Measurements from ENCODE around the gene STK33.

Gene STK33

DNA sequence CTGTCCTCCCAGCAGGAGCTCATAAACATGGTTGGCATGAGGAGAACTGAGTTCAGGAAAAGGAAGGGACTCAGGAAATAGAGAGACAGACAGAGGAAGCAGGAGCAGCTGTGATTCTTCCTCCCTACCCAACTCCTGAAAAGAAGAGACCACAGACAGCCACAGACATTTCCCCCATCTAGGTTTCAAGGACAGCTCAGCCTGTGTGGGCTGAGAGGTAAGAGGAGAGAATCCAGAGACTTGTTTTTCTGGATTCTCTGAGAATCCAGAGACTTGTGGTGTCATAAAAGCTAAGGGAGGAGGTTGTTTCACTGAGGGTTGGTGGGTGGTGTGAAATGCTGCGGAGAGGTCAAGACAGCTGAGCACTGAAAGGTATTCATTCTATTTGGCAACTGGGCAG lies 19.0 kb upstream of the STK33 start:
- no peaks in the 10 kb centered on the region for H3K4me1 ChIP-seq (ENCODE audit: control insufficient read depth, insufficient read depth, low read length)
- H3K36me3 ChIP-seq (ENCODE audit: control insufficient read depth in 2 of 2, insufficient read depth in 1 of 2, low read length in 2 of 2) = peaks cover 0 to 25% of the 10 kb centered on the region in 2 experiments; a peak in 1 of 3 replicates
- H3K4me3 ChIP-seq (ENCODE audit: low read depth, low read length) = no peak overlapping the region
- CTCF ChIA-PET = interaction anchor here (0.6 to 1.5 kb wide), 4 partner anchors 8 to 349 kb away, joined by 3 read pairs; partner anchors contain the start of gene LMO1
- H3K9me3 ChIP-seq (ENCODE audit: control insufficient read depth, insufficient read depth, low read depth, low read length) = no peaks in the 10 kb centered on the region
- POLR2A ChIA-PET = interaction anchor here (1.2 kb wide), 1 partner anchor 19 kb away, joined by 3 read pairs; the partner anchor contains the start of gene STK33
- no peak for TF ChIP-seq ZNF341 (tag by site-specific recombination; IDR thresholded peaks at IDR 0.05; ENCODE audit: low read depth)
- H3K27ac ChIP-seq (ENCODE audit: extremely low read depth, low read depth, low read length) = no peak overlapping the region

DNA sequence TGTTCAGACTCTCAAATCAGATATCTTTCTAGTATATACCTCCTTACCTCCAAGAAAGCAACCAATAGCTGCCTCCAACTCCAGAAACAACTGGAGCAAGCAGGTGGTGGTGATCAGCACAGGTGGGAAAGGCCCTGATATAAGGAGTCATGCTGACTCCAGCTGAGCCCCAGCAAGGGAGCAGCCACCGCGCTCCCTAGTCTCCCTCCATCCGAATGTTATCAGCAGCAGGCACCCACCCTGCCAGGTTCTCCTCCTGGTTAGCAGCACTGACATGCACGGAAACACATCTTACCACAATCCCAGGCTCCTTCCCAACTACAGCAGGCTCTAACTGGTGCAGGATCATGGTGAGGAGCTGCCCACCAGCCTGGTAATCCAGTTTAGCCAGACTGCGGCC lies 18.5 kb upstream of the STK33 start:
- Histone ChIP-seq H3K4me1 (ENCODE audit: control insufficient read depth, insufficient read depth, low read length) (no peaks in the 10 kb centered on the region), H3K27ac (ENCODE audit: extremely low read depth, low read depth, low read length) (no peak overlapping the region), H3K9me3 (ENCODE audit: control insufficient read depth, insufficient read depth, low read depth, low read length) (no peaks in the 10 kb centered on the region), H3K36me3 (ENCODE audit: control insufficient read depth in 2 of 2, insufficient read depth in 1 of 2, low read length in 2 of 2) (peaks cover 0 to 20% of the 10 kb centered on the region in 2 experiments; a peak in 1 of 3 replicates), H3K4me3 (ENCODE audit: low read depth, low read length) (no peak overlapping the region)
- ChIA-PET POLR2A (interaction anchor here (1.2 kb wide), 1 partner anchor 18 kb away, joined by 3 read pairs; the partner anchor contains the start of gene STK33), CTCF (interaction anchor here (0.5 to 1.4 kb wide), 5 partner anchors 9 to 202 kb away, joined by 3 to 4 read pairs (median 3); no protein-coding TSS in a partner anchor)
- TF ChIP-seq TCF7L2 (IDR thresholded peaks at IDR 0.05; ENCODE audit: borderline replicate concordance, low read depth, low read length) (no peak), ZBTB26 (tag by site-specific recombination; optimal IDR thresholded peaks at IDR 0.05) (no peak), ZIC2 (tag by site-specific recombination; IDR thresholded peaks at IDR 0.05) (peak; percentile 62), ZNF140 (tag by site-specific recombination; IDR thresholded peaks at IDR 0.05) (no peak), KLF10 (tag by site-specific recombination; IDR thresholded peaks at IDR 0.05) (no peak)

- POLR2A ChIA-PET = interaction anchor here (0.7 kb wide), 1 partner anchor 393 kb away, joined by 3 read pairs; the partner anchor contains the start of gene NRIP3
- Histone ChIP-seq H3K4me3 (ENCODE audit: low read depth, low read length) (no peak overlapping the region), H3K9me3 (ENCODE audit: control insufficient read depth, insufficient read depth, low read depth, low read length) (no peaks in the 10 kb centered on the region), H3K36me3 (ENCODE audit: control insufficient read depth in 2 of 2, insufficient read depth in 1 of 2, low read length in 2 of 2) (peaks cover 0 to 2% of the 10 kb centered on the region in 2 experiments; a peak in 1 of 3 replicates), H3K27ac (ENCODE audit: extremely low read depth, low read depth, low read length) (no peak overlapping the region), H3K4me1 (ENCODE audit: control insufficient read depth, insufficient read depth, low read length) (no peaks in the 10 kb centered on the region)
- TF ChIP-seq, protein P1, sequence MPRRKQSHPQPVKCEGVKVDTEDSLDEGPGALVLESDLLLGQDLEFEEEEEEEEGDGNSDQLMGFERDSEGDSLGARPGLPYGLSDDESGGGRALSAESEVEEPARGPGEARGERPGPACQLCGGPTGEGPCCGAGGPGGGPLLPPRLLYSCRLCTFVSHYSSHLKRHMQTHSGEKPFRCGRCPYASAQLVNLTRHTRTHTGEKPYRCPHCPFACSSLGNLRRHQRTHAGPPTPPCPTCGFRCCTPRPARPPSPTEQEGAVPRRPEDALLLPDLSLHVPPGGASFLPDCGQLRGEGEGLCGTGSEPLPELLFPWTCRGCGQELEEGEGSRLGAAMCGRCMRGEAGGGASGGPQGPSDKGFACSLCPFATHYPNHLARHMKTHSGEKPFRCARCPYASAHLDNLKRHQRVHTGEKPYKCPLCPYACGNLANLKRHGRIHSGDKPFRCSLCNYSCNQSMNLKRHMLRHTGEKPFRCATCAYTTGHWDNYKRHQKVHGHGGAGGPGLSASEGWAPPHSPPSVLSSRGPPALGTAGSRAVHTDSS (tag by site-specific recombination; IDR thresholded peaks at IDR 0.05) = no peak
- TF ChIP-seq ZNF585B (tag by site-specific recombination; IDR thresholded peaks at IDR 0.05) (no peak), ZNF777 (tag by site-specific recombination; IDR thresholded peaks at IDR 0.05; ENCODE audit: borderline replicate concordance) (no peak), ZSCAN16 (tag by site-specific recombination; IDR thresholded peaks at IDR 0.05) (no peak), ZNF792 (tag by site-specific recombination; IDR thresholded peaks at IDR 0.05) (no peak), PBX3 (CRISPR knock-in tag; IDR thresholded peaks at IDR 0.05) (no peak), ZNF600 (tag by site-specific recombination; IDR thresholded peaks at IDR 0.05) (no peak)
- TF ChIP-seq, protein P2, sequence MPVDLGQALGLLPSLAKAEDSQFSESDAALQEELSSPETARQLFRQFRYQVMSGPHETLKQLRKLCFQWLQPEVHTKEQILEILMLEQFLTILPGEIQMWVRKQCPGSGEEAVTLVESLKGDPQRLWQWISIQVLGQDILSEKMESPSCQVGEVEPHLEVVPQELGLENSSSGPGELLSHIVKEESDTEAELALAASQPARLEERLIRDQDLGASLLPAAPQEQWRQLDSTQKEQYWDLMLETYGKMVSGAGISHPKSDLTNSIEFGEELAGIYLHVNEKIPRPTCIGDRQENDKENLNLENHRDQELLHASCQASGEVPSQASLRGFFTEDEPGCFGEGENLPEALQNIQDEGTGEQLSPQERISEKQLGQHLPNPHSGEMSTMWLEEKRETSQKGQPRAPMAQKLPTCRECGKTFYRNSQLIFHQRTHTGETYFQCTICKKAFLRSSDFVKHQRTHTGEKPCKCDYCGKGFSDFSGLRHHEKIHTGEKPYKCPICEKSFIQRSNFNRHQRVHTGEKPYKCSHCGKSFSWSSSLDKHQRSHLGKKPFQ (tag by site-specific recombination; IDR thresholded peaks at IDR 0.05) = no peak
- TF ChIP-seq, protein P3, sequence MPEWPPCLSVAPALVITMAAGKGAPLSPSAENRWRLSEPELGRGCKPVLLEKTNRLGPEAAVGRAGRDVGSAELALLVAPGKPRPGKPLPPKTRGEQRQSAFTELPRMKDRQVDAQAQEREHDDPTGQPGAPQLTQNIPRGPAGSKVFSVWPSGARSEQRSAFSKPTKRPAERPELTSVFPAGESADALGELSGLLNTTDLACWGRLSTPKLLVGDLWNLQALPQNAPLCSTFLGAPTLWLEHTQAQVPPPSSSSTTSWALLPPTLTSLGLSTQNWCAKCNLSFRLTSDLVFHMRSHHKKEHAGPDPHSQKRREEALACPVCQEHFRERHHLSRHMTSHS (tag by site-specific recombination; IDR thresholded peaks at IDR 0.05) = no peak
- CTCF ChIA-PET = interaction anchor here (0.7 kb wide), 1 partner anchor 363 kb away, joined by 3 read pairs; no protein-coding TSS in a partner anchor
Observed at GRCh38 chr11:8610532-8611116, 16.6 kb upstream of the STK33 start.

Data from HEK293 (cell line).